ENCODE results near the gene TSPAN4. TPM values are rescaled to one million over a fixed set of nuclear protein-coding genes. Genes with fewer than 3 reads are reported as not detected.

TSPAN4 gene
- total and polyA plus RNA-seq, 9 of the 15 experiments (the other 6 are each of a cell fraction or from before 2014, with no cell fraction given): 0.07 to 31.0 (median 15.7) TPM

GRCh38 chr11:809287-810039 is 33.2 kb upstream of the TSPAN4 start, which contains the start of gene RPLP2 (continued):
- TF ChIP-seq PATZ1 (CRISPR knock-in tag; IDR thresholded peaks at IDR 0.05; ENCODE audit: borderline replicate concordance) (no peak), ATF3 (IDR thresholded peaks at IDR 0.05) (peak; percentile 94), ATF3 (CRISPR knock-in tag; conservative IDR thresholded peaks at IDR 0.05) (0 out of 2 replicates have a peak, but pooled peaks have one; percentile 18), GTF2F1 (IDR thresholded peaks at IDR 0.05; ENCODE audit: low read depth, low read length) (peak; percentile 94), ELF2 (CRISPR knock-in tag; IDR thresholded peaks at IDR 0.05) (peak; percentile 91), ZNF133 (CRISPR knock-in tag; IDR thresholded peaks at IDR 0.05) (no peak), RCOR1 (IDR thresholded peaks at IDR 0.05; ENCODE audit: borderline replicate concordance in 1 of 2, low read depth in 2 of 2, low read length in 2 of 2) (peak; percentile 13 to 47; a peak in 2 of 4 replicates), PTRF (tag; IDR thresholded peaks at IDR 0.05) (no peak), BCOR (IDR thresholded peaks at IDR 0.05) (no peak; the same call in 1 of the 2 replicates), CREB1 (IDR thresholded peaks at IDR 0.05) (peak; percentile 99), CREB1 (CRISPR knock-in tag; IDR thresholded peaks at IDR 0.05) (peak; percentile 99), PPARD (CRISPR knock-in tag; IDR thresholded peaks at IDR 0.05) (no peak), BRD9 (IDR thresholded peaks at IDR 0.05; ENCODE audit: low read depth, partially characterized antibody) (no peak), CREB5 (CRISPR knock-in tag; IDR thresholded peaks at IDR 0.05) (no peak), ESRRB (CRISPR knock-in tag; IDR thresholded peaks at IDR 0.05; ENCODE audit: borderline replicate concordance) (no peak)
- TF ChIP-seq, protein P1, sequence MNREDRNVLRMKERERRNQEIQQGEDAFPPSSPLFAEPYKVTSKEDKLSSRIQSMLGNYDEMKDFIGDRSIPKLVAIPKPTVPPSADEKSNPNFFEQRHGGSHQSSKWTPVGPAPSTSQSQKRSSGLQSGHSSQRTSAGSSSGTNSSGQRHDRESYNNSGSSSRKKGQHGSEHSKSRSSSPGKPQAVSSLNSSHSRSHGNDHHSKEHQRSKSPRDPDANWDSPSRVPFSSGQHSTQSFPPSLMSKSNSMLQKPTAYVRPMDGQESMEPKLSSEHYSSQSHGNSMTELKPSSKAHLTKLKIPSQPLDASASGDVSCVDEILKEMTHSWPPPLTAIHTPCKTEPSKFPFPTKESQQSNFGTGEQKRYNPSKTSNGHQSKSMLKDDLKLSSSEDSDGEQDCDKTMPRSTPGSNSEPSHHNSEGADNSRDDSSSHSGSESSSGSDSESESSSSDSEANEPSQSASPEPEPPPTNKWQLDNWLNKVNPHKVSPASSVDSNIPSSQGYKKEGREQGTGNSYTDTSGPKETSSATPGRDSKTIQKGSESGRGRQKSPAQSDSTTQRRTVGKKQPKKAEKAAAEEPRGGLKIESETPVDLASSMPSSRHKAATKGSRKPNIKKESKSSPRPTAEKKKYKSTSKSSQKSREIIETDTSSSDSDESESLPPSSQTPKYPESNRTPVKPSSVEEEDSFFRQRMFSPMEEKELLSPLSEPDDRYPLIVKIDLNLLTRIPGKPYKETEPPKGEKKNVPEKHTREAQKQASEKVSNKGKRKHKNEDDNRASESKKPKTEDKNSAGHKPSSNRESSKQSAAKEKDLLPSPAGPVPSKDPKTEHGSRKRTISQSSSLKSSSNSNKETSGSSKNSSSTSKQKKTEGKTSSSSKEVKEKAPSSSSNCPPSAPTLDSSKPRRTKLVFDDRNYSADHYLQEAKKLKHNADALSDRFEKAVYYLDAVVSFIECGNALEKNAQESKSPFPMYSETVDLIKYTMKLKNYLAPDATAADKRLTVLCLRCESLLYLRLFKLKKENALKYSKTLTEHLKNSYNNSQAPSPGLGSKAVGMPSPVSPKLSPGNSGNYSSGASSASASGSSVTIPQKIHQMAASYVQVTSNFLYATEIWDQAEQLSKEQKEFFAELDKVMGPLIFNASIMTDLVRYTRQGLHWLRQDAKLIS (CRISPR knock-in tag; IDR thresholded peaks at IDR 0.05): peak; percentile 74; the same call in 1 of the 2 replicates
- TF ChIP-seq, protein P2, sequence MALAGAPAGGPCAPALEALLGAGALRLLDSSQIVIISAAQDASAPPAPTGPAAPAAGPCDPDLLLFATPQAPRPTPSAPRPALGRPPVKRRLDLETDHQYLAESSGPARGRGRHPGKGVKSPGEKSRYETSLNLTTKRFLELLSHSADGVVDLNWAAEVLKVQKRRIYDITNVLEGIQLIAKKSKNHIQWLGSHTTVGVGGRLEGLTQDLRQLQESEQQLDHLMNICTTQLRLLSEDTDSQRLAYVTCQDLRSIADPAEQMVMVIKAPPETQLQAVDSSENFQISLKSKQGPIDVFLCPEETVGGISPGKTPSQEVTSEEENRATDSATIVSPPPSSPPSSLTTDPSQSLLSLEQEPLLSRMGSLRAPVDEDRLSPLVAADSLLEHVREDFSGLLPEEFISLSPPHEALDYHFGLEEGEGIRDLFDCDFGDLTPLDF (CRISPR knock-in tag; IDR thresholded peaks at IDR 0.05): peak; percentile 5
- TF ChIP-seq, protein P3, sequence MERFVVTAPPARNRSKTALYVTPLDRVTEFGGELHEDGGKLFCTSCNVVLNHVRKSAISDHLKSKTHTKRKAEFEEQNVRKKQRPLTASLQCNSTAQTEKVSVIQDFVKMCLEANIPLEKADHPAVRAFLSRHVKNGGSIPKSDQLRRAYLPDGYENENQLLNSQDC (CRISPR knock-in tag; IDR thresholded peaks at IDR 0.05): no peak

All from K562 (cell line).